HG02938 (cell line): Measurements from ENCODE around the gene CFAP107.
A peak's percentile ranks its signal among the peaks of the same experiment; 100 is the strongest.
"Not testable (repeated sequence)": the region's sequence is repeated elsewhere in the genome, so short reads cannot be mapped to it uniquely, and the experiment has no call there.

Source experiments
- ATAC-seq: cut with Tn5 transposase; IDR thresholded peaks from one replicate; pipeline ENCODE4 v1.9.1; 2021; ENCODE audit warnings: mild to moderate bottlenecking, moderate library complexity; ENCODE audit not compliant: unreplicated experiment

The CFAP107 gene

GRCh38 chr1:12745992-12746323 is at the start of gene CFAP107:
Gene CFAP107, plus strand, starts transcription at chr1:12746200. Its CDS starts 231 bp downstream, at chr1:12746431.
- ATAC-seq = peak; percentile 47

GRCh38 chr1:12696658-12697057 is 49.3 kb upstream of the CFAP107 start:
- ATAC-seq = no peak

GRCh38 chr1:12697397-12697796 is 48.6 kb upstream of the CFAP107 start:
- no peak for ATAC-seq

GRCh38 chr1:12703821-12704451 is 42.1 kb upstream of the CFAP107 start:
- ATAC-seq = no peak

- no peak for ATAC-seq
Observed at GRCh38 chr1:12706061-12706460, 39.9 kb upstream of the CFAP107 start.

GRCh38 chr1:12708396-12709090 is 37.5 kb upstream of the CFAP107 start:
- ATAC-seq = no peak

- no peak for ATAC-seq
Observed at GRCh38 chr1:12709091-12709491, 36.9 kb upstream of the CFAP107 start.

- no peak for ATAC-seq
Observed at GRCh38 chr1:12709696-12710095, 36.3 kb upstream of the CFAP107 start.

GRCh38 chr1:12711536-12711935 is 34.5 kb upstream of the CFAP107 start:
- ATAC-seq = no peak

- no peak for ATAC-seq
Observed at GRCh38 chr1:12712076-12712475, 33.9 kb upstream of the CFAP107 start.

- no peak for ATAC-seq
Observed at GRCh38 chr1:12712929-12713328, 33.1 kb upstream of the CFAP107 start.

GRCh38 chr1:12713651-12714050 is 32.3 kb upstream of the CFAP107 start:
- ATAC-seq = not testable (repeated sequence)

- ATAC-seq = no peak
Observed at GRCh38 chr1:12714710-12715475, 31.1 kb upstream of the CFAP107 start.

GRCh38 chr1:12715896-12716437 is 30.0 kb upstream of the CFAP107 start, which contains the start of gene AADACL3:
Gene AADACL3, plus strand, starts transcription at chr1:12716110. Its CDS starts 67 bp downstream, at chr1:12716177.
- ATAC-seq = no peak

- ATAC-seq = no peak
Observed at GRCh38 chr1:12717301-12717838, 28.6 kb upstream of the CFAP107 start.

- ATAC-seq = no peak
Observed at GRCh38 chr1:12722626-12723025, 23.4 kb upstream of the CFAP107 start.

- no peak for ATAC-seq
Observed at GRCh38 chr1:12728391-12728790, 17.6 kb upstream of the CFAP107 start.

GRCh38 chr1:12730156-12730555 is 15.8 kb upstream of the CFAP107 start:
- no peak for ATAC-seq

GRCh38 chr1:12731084-12731483 is 14.9 kb upstream of the CFAP107 start:
- ATAC-seq = not testable (repeated sequence)

- no peak for ATAC-seq
Observed at GRCh38 chr1:12734651-12735050, 11.3 kb upstream of the CFAP107 start.

GRCh38 chr1:12738934-12739333 is 7.1 kb upstream of the CFAP107 start:
- no peak for ATAC-seq
